ENCODE measurements around the gene CPNE1.
A peak's percentile ranks its signal among the peaks of the same experiment; 100 is the strongest.
"Not testable (repeated sequence)": the region's sequence is repeated elsewhere in the genome, so short reads cannot be mapped to it uniquely, and the experiment has no call there.

Gene CPNE1

DNA sequence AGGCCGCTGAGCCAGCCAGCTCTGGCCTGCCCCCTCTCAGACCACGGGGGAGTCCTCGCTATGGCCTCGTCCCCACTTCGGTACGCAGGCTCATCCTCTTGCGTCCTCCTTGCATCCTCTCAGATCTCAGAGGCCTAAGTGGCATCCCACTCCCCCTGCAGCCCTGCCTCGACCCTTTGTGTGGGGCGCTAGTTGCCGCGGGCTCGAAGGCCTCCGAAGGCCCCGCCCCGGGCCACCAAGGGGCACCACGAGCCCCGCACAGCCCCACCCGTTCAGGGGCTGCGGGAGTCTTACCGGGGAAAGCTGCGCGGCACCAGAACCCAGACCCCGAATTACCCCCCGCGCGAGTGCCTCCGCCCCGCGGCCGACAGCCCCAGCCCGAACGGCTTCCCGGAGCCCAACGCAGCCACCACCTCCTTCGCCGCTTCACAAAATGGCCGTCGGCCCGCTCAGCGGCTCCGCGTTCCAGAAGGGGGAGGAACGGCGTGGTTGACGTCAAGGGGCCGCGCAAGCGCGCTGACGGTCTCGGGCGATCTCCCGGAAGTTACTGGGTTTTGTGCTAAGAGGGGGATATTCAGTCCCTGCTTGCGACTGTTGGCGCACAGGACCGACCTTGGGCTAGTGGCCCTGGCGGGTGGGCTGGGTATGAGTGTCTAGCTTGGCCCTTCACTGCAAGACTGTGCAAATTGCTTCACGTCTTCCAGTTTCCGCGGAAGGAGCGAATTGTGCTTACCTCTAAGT is at the start of gene CPNE1, which contains the start of gene RBM12:
TSS of gene CPNE1 (minus strand) at position 435 of the 741 bp plus-strand sequence. CDS start 31,977 bp downstream, outside the sequence.
TSS of gene RBM12 (minus strand) at position 435 of the 741 bp plus-strand sequence. CDS start 9,578 bp downstream, outside the sequence.
- DNase-seq, result peak; percentile 90

DNA sequence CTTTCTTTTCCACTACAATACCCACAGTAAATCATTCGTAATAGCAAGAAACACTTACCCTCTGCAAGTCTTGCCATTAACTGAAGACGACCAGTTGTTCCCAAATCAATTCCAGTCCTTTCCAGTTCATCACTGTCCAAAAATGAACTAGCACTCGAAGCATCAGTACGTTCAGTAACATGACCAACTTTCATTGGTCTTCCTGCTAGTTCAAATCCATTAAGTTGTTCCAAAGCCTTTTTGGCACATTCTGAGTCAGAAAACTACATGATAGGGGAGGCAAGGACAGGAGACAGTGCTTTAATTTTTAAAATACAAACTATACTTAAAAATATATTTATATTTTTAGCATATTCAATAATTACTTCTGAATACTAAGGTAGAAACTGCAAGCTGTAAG is 49.4 kb upstream of the CPNE1 start:
- DNase-seq, result no peak

DNA sequence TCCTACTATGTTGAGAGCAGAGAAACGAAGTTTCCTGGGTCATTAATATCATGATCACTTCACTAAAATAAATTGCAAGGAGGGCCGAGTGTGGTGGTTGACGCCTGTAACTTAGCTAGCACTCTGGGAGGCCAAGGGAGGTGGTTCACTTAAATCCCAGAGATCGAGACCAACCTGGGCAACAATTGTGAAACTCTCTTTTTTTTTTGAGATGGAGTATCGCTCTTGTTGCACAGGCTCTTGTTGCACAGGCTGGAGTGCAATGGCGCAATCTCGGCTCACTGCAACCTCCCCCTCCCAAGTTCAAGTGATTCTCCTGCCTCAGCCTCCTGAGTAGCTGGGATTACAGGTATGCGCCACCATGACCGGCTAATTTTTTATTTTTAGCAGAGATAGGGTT is 48.4 kb upstream of the CPNE1 start:
- not testable (repeated sequence) for DNase-seq

DNA sequence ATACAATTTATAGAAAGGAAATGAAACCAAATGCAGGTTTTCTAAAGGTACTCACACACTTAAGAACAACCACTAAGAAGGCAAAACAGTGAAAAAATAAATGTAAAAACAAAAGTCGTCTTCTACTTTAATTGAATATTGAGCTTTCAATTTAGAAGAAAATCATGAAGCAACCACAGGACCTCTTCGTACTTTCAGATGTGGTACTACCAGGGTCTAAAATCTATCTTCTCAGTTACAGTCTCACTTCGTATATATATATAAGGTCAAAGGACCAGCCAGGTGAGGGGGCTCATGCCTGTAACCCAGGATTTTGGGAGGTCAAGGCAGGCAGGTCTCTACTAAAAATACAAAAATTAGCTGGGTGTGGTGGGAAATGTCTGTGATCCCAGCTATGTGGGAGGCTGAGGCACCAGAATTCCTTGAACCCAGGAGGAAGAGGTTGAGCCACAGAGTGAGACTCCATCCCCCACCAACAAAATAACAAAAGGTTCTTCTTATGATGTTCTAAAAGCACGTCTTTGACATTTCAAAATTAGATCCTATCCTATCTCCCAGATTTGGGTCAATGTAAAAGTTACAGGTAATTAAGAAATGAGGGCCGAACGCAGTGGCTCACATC is 47.0 kb upstream of the CPNE1 start:
- no peak for DNase-seq

DNA sequence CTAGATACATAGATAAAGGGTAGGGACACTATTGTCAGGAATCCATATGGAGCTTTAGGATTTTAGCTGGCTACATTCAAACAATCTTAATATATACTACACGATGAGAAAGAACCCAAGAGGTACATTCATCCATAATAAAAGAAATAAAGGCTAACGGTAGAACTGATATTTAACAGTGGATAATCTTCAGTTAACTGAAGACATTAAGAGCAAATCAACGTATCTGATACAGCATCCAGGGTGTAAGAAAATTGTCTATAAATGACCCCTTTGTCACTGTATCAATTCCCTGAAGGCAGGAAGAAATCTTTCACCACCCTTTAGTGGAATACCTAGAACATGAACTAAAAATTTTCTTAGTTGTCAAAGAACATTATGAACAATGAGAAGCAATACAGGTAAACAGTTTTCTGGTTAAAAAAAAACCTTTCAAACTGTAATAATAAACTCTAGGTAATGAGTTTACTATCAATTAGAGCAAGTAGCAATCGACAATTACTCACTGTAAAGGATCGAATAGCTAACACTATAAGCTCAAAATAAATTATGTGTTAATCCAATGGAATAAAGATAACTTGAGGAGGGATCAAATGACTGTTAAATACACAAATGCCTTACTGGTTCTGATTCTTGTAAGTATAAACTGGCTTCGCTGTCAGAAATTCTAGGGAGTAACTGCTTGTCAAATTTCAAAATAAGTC is 46.3 kb upstream of the CPNE1 start:
- no peak for DNase-seq

DNA sequence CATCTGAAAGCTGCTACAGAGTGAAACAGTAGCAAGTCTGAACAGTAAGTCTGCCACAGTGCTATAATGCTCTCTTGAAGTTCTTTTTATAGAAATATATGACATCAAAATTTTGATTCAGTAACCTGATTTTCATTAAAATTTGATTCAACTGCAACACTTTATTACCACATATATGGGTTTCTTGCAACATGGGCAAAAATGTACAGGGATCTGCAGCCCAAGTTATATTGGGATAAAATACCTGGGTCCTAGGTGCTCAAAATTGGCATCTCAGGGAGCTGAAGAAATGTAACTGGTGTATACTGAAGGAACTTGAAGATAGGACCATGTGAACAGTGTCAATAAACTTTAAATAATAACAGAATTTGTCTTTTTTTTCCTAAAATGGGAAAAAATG is 45.3 kb upstream of the CPNE1 start:
- DNase-seq, result no peak

DNA sequence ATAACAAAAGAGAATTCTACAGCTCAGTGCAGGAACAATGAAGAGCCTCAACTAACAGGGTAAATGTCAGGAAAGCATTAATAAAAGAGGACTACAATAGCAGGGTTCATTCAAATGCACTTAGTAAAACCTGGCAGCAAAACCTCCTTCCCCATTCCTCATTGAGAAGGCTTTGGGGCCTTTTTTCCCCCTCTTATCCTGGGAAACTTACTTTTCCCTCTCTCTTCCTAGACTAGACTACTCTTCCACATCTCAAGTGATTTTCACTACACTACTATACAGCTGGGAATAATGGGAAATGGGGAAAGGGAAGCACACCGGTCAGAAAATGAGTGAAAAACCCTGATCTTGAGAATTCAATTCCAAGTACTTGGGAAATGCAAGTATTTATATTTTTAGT is 44.6 kb upstream of the CPNE1 start:
- no peak for DNase-seq

DNA sequence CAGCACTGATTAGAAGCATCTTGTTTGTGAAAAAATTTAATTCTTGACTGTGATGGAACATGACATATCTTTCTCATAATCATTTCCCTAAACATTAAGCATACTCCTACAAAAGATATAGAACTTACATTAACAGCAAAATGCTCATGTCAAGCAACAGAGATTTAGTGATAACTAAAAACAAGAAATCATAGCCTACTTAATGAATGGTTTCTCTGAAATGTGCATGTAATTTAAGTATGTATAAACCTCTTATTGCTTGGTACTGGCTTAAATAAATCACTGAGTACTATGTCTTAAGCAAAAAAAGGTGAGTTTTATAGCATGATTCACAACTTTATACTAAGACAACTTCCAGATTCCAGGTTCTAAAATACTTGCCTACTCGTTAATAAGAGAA is 43.8 kb upstream of the CPNE1 start:
- DNase-seq, result no peak

DNA sequence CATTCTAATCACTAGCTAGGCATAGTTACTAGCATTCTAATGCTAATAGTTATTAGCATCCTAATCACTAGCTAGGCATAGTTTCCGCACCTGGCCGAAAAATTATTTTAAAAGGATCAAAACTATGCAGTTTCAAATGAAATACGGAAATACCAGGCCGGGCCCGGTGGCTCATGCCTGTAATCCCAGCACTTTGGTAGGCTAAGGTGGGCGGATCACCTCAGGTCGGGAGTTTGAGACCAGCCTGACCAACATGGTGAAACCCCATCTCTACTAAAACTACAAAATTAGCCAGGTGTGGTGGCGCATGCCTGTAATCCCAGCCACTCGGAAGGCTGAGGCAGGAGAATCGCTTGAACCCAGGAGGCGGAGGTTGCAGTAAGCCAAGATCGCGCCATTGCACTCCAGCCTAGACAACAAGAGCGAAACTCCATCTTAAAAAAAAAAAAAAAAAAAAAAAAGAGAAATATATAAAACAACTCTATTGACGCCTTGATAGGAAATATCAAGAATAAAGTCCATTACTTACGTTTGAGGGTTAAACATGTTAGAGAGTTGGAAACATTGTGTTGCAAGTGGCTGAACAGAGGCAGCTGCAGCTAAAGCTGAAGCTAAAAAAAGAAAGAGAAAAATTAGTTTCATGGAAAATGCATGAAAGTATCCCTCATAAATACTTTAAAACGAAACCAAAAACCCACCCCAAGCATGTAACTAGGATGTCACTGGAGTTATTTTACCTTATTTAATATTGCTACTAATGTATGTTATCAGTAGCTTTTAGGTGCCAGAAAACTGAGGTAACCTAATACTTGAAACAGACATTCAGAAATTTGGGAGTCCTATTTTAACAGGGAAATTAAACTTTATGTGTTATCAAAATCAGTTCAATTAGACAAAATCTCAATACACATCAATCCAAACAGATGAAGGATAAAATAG is 42.2 kb upstream of the CPNE1 start:
- DNase-seq, result not testable (repeated sequence)

DNA sequence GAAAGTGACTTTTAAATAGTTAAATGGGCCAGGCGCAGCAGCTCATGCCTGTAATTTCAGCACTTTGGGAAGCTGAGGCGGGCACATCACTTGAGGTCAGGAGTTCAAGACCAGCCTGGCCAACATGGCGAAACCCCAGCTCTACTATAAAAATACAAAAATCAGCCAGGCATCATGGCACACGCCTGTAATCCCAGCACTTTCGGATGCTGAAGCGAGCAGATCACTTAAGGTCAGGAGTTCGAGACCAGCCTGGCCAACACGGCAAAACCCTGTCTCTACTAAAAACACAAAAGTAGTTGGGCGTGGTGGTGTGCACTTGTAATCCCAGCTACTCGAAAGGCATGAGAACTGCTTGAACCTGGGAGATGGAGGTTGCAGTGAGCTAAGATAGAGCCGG is 41.2 kb upstream of the CPNE1 start:
- not testable (repeated sequence) for DNase-seq

DNA sequence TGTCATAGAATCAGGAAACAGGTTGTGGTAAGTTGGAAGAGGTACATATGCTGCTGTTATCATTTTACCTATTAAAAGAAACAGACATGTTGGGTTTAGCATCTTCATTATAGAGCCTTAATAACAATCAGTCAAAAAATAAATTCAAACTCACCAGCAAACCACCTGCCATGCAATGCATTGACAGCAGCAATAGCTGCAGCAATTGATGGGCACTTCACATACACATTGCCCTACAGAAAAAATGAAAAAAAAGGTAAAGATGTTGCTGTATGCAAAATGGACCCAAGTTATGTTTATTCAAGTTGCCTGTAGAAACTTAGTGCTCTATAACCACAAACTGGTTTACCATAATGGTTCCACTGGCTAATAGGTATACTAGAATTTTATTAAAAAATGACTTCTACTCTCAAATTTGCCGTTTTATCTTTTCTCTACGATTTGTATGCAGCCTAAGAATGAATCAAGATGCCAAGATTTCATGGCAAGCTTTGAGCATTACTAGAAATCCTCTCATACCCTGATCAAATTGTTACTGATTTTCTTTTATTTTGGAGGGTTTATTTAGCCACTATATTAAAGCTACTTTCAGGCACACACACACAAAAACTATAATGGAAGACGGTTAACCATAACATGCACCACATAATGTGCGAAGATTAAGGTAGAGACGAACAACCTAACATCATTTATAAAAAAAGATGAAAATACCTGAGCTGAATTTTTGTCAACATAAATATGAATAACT is 40.0 kb upstream of the CPNE1 start:
- DNase-seq, result no peak

DNA sequence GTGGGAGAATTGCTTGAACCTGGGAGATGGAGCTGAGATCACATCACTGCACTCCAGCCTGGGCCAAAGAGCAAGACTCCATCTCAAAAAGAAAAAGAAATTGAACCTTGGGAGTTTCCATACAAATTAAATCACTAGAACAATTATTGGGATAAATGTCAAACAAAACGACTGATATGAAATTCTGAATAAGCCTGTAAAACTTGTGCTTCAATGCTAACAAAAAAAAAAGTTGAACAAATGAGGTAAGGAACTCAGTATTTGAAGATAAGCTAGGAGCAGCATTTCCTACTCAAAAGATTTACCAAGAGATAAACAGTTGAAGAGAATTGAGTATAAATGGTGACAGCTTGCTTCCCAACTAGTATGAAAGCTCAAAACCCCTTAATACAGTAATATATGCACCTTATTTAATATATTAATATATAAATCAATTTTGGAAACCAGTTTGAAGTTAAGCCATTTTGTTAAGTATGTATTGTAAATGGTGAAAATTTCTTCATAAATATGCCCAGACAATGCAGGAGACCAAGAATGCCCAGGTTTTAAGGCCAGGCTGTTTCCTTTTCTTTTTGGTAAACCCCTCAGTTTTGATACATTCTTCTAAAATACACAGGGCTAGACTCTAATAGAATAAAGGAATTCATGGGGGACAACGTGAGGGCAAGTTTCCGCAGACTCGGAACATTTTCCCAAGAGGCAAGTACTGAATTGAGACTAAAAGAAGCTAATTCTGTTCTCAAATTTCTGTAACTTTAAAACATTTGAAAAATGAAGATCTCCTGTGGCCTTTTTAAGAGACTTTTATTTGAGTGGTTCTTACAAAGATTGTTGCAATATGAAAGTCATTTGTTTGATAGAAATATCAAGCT is 38.4 kb upstream of the CPNE1 start:
- DNase-seq, result no peak

DNA sequence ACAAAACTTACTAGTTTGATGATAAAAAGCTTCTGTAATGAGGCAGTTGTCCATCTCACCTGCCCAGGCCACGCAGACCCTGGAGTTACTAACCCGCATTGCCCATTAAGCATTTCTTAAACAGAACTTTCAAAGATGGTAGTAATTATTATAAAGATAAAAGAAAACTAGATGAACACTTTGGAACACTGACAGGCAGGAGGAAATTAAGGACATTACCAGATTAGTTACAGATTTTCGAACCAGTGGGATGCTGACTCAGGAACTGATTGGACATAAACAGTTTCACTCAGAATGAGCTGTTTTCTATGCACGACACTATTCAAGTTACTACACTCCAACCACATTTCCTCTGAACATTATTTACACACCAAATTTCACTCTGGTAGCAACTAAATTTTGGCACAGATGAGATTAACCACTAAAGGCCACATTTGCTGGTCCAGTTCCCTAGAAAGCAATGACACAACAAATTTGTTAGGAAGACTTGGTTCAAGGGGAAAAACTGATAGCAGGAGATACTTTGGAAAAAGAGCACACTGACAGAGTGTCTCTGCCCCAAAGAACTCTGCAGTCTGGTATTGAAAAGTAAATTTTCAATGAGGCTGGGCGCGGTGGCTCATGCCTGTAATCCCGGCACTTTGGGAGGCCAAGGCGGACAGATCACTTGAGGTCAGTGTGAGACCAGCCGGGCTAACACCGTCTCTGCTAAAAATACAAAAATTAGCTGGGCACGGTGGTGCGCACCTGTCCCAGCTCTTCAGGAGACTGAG is 37.5 kb upstream of the CPNE1 start:
- DNase-seq, result no peak

DNA sequence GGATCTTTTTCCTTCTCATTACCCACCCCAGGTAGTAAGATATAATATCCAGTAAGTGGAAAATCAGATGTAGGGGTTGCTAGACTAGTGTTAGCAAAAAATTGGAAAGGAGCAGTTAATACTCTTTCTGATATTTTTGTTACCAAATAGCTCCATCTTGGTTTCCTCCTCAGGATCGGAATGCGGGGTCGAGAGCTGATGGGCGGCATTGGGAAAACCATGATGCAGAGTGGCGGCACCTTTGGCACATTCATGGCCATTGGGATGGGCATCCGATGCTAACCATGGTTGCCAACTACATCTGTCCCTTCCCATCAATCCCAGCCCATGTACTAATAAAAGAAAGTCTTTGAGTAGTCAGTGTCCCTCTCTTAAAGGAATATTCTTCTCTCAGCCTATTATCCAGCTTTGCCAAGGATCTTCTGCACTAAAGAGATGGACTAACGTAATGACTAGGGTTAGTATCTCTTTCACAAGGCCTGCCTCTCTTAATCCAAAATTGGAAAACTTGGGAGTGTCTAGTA is 36.0 kb upstream of the CPNE1 start:
- no peak for DNase-seq

DNA sequence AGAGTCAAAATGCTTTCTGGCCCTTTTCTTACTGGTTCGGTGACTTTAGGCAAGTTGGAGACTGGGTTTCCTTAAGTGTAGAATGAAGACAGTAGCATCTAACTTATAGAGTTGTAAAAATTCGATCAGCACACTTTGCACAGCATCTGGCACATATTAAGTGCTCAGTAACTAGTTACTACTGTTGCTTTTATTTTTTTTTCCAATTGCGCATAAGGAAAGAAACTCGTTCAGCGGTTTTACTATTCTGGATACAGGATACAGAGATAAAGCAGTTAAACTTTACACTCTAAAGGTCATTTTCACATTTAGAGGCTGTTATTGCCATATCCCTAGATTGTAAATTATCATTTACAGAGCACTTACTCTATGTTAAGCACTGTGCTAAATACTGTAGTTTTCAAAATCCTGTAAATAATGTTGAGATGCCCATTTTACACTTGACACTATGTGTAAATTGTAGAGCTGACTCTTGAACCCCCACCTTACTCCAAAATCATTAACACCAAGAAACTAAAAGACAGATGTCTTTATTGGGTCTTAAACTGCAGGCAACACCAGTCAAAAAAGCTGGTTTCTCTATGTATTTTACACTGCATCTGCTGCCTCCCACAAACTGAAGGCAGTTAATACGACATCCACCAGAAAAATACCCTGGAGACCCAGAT is 35.4 kb upstream of the CPNE1 start:
- no peak for DNase-seq

DNA sequence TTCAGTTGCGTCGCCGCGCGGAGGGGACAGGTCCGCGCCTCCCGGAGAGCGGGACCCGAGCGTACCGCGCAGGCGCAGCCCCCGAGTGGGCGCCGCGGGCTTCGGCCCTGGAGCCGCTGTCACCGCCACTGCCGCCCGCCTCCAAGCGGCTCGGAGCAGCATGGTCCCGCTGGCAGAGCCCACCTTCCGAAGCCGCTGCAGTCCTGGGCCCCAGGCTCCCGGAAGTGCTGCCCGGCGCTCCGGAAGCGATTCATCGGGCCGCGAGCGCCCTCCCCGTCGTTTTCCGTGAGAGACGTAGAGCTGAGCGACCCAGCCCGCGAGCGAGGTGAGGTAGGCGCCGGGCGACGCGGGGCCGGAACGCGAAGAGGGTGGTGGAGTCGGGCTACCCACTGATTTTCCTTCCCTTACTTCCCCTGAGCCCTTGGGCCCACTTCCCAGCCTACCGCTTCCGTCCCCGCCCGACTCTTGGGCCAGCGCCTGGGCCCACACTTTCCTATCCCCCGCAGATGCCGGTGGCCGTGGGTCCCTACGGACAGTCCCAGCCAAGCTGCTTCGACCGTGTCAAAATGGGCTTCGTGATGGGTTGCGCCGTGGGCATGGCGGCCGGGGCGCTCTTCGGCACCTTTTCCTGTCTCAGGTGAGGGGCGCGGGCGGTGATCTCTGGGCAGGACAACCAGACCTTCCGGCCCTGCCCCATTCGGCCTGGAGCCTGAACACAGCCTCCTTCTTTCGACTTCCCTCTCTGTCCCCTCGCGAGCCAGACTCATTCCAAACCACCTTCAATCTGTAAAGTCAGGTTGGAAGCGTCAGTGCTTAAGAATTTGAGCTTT is 34.6 kb upstream of the CPNE1 start, which contains the start of the genes NFS1 and ROMO1:
TSS of gene NFS1 (minus strand) at position 226 of the 830 bp plus-strand sequence. CDS start at position 162, 64 bp downstream.
TSS of gene ROMO1 (plus strand) at position 279 of the 830 bp plus-strand sequence. CDS start at position 507, 228 bp downstream.
- peak; percentile 79 for DNase-seq

DNA sequence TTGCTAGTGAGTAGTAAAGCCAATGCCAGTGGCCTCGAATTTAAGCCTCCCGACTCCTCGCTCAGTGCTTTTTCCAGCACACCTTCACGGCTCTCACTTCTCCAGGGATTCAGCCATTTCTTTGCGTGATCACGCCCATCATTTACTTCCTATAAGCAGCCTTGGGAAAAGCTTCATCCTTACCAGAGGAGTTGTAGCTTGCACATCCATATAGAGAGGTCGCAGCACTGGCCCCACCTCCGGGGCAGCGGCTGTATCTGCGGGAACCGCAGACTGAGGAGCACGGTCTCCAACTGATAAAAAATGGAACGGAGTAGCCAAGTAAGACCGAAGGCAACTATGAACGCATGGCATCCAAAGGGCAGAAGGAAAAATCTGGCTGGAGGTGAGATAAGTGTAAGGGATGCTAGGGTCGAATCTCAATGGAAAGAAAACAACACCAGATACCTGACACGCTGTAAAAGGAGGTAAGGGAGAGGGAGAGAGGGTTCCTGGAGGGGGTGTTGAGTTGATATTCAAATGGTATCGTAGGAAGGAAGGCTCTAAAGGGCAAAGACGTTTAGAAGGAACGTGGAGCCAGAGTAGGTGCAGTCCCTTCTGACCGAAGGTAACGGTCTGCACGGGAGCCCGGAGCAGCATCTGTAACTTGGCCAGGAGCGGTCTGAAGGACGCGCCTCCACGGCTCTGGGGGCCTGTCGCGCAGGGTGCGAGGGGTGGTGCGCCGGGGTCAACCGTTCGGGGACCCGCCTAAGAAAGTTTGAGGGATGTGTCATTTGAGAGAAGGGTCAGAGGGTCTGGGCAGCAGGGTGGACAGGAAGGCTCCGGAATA is 33.8 kb upstream of the CPNE1 start:
- DNase-seq, result no peak

All from NCI-H526 treated with DMSO at 0.1 percent for 48 hours (cell line).